ENCODE results near the gene GRB2.

DNA sequence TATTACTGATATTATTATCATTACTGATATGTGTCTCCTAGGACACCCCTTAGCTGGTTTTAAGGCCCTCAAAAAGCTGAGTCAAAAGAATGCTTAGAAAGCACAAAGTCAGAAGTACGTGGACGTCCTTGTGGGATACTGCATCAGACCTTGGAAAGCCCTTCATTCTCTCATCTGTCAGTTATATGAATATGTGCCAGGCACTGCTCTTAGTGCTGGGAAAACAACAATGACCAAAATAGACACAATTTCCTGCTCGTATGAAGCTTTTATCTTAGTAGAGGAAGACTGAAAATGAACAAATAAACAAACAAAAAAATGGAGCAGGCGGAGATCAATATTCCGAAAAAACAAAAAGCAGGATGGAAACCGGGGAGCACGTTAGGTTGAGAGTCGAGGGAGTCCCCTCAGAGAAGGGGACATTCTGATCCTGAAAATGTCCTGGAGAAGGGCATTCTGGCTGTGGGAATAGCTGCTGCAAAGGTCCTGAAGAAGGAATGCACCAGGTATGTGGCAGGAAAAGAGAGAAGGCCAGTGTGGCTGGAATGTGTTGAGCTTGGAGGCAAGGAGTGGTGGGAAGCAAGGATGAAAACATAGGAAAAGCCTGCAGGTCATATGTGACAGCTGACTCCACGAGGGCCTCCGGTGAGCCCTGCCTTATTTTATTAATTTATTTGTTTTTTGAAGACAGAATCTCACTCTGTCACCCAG lies 35.4 kb upstream of the GRB2 start:
- TF ChIP-seq NR2C2 (CRISPR knock-in tag; IDR thresholded peaks at IDR 0.05), result no peak
- TF ChIP-seq CTCF (IDR thresholded peaks at IDR 0.05), result no peak
- no peak for TF ChIP-seq E2F4 (CRISPR knock-in tag; IDR thresholded peaks at IDR 0.05; ENCODE audit: borderline replicate concordance, low read depth)
- no peak for TF ChIP-seq MLX (CRISPR knock-in tag; IDR thresholded peaks at IDR 0.05)
- TF ChIP-seq, protein P1, sequence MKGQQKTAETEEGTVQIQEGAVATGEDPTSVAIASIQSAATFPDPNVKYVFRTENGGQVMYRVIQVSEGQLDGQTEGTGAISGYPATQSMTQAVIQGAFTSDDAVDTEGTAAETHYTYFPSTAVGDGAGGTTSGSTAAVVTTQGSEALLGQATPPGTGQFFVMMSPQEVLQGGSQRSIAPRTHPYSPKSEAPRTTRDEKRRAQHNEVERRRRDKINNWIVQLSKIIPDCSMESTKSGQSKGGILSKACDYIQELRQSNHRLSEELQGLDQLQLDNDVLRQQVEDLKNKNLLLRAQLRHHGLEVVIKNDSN (CRISPR knock-in tag; IDR thresholded peaks at IDR 0.05), result no peak
- TF ChIP-seq, protein P2, sequence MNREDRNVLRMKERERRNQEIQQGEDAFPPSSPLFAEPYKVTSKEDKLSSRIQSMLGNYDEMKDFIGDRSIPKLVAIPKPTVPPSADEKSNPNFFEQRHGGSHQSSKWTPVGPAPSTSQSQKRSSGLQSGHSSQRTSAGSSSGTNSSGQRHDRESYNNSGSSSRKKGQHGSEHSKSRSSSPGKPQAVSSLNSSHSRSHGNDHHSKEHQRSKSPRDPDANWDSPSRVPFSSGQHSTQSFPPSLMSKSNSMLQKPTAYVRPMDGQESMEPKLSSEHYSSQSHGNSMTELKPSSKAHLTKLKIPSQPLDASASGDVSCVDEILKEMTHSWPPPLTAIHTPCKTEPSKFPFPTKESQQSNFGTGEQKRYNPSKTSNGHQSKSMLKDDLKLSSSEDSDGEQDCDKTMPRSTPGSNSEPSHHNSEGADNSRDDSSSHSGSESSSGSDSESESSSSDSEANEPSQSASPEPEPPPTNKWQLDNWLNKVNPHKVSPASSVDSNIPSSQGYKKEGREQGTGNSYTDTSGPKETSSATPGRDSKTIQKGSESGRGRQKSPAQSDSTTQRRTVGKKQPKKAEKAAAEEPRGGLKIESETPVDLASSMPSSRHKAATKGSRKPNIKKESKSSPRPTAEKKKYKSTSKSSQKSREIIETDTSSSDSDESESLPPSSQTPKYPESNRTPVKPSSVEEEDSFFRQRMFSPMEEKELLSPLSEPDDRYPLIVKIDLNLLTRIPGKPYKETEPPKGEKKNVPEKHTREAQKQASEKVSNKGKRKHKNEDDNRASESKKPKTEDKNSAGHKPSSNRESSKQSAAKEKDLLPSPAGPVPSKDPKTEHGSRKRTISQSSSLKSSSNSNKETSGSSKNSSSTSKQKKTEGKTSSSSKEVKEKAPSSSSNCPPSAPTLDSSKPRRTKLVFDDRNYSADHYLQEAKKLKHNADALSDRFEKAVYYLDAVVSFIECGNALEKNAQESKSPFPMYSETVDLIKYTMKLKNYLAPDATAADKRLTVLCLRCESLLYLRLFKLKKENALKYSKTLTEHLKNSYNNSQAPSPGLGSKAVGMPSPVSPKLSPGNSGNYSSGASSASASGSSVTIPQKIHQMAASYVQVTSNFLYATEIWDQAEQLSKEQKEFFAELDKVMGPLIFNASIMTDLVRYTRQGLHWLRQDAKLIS (CRISPR knock-in tag; IDR thresholded peaks at IDR 0.05; ENCODE audit: borderline replicate concordance), result no peak
- no peak for TF ChIP-seq ETV6 (CRISPR knock-in tag; IDR thresholded peaks at IDR 0.05)
